HG02938 (cell line): ENCODE results near the gene CNTN4.
A peak's percentile ranks its signal among the peaks of the same experiment; 100 is the strongest.

Experiments used
- ATAC-seq: cut with Tn5 transposase; IDR thresholded peaks from one replicate; pipeline ENCODE4 v1.9.1; 2021; ENCODE audit warnings: mild to moderate bottlenecking, moderate library complexity; ENCODE audit not compliant: unreplicated experiment

CNTN4 gene

GRCh38 chr3:2657971-2658370 lies 559.3 kb downstream of the CNTN4 start:
- ATAC-seq = no peak

- ATAC-seq = no peak
Observed at GRCh38 chr3:2659896-2660295, 561.2 kb downstream of the CNTN4 start.

GRCh38 chr3:2661078-2661477 lies 562.4 kb downstream of the CNTN4 start:
- no peak for ATAC-seq

- no peak for ATAC-seq
Observed at GRCh38 chr3:2677501-2677900, 578.8 kb downstream of the CNTN4 start.

- no peak for ATAC-seq
Observed at GRCh38 chr3:2680236-2680635, 581.6 kb downstream of the CNTN4 start.

GRCh38 chr3:2684046-2684445 lies 585.4 kb downstream of the CNTN4 start:
- no peak for ATAC-seq

- ATAC-seq = no peak
Observed at GRCh38 chr3:2686816-2687502, 588.3 kb downstream of the CNTN4 start.

GRCh38 chr3:2697589-2697988 lies 598.9 kb downstream of the CNTN4 start:
- ATAC-seq = no peak

GRCh38 chr3:2701471-2701870 lies 602.8 kb downstream of the CNTN4 start:
- ATAC-seq = no peak

- ATAC-seq = no peak
Observed at GRCh38 chr3:2706144-2706835, 607.6 kb downstream of the CNTN4 start.

GRCh38 chr3:2706836-2707210 lies 608.2 kb downstream of the CNTN4 start:
- ATAC-seq = no peak

GRCh38 chr3:2711081-2711480 lies 612.4 kb downstream of the CNTN4 start:
- no peak for ATAC-seq

- ATAC-seq = no peak
Observed at GRCh38 chr3:2713923-2714322, 615.3 kb downstream of the CNTN4 start.

GRCh38 chr3:2714834-2715233 lies 616.2 kb downstream of the CNTN4 start:
- no peak for ATAC-seq

- ATAC-seq = no peak
Observed at GRCh38 chr3:2727101-2727500, 628.4 kb downstream of the CNTN4 start.

GRCh38 chr3:2727610-2728318 lies 629.1 kb downstream of the CNTN4 start:
- ATAC-seq = no peak

GRCh38 chr3:2731843-2732242 lies 633.2 kb downstream of the CNTN4 start:
- no peak for ATAC-seq

- ATAC-seq = no peak
Observed at GRCh38 chr3:2735392-2735894, 636.8 kb downstream of the CNTN4 start.

- no peak for ATAC-seq
Observed at GRCh38 chr3:2741516-2741915, 642.9 kb downstream of the CNTN4 start.

GRCh38 chr3:2765002-2765579 lies 666.4 kb downstream of the CNTN4 start:
- ATAC-seq = peak; percentile 55

GRCh38 chr3:2770451-2770850 lies 671.8 kb downstream of the CNTN4 start:
- ATAC-seq = no peak
